HepG2 (cell line): ENCODE results near the gene PFN4. TPM values are rescaled to one million over a fixed set of nuclear protein-coding genes. Genes with fewer than 3 reads are reported as not detected.

Experiments used
- FLYWCH1 ChIP-seq: sonication (generic); formaldehyde crosslinking; IDR thresholded peaks from 2 replicates; pipeline ENCODE4 v1.8.1; 2023; ENCODE audit warnings: mild to moderate bottlenecking, missing genetic modification reagents
- MLLT10 ChIP-seq: sonication (generic); formaldehyde crosslinking; IDR thresholded peaks from 2 replicates; pipeline ENCODE4 v1.4.0; 2020; ENCODE audit warnings: missing genetic modification reagents
- NKX3-1 ChIP-seq: sonication (generic); formaldehyde crosslinking; IDR thresholded peaks from 2 replicates; pipeline ENCODE4 v1.5.0; 2020; ENCODE audit warnings: missing genetic modification reagents
- SETDB1 ChIP-seq: sonication (generic); formaldehyde crosslinking; IDR thresholded peaks from 2 replicates; pipeline ENCODE4 v1.5.1; 2020; ENCODE audit warnings: missing genetic modification reagents, mild to moderate bottlenecking, borderline replicate concordance
- TBL1XR1 ChIP-seq: fragments of 150-350 bp; IDR thresholded peaks from 2 replicates; pipeline ENCODE4 v1.6.1; 2014; ENCODE audit warnings: borderline replicate concordance, low read length; ENCODE audit not compliant: partially characterized antibody
- THYN1 ChIP-seq: sonication (generic); formaldehyde crosslinking; IDR thresholded peaks from 2 replicates; pipeline ENCODE4 v1.8.1; 2023; ENCODE audit warnings: low read depth, mild to moderate bottlenecking, moderate library complexity, missing genetic modification reagents, borderline replicate concordance
- ZNF335 ChIP-seq: sonication (generic); formaldehyde crosslinking; IDR thresholded peaks from 2 replicates; pipeline ENCODE4 v1.4.0; 2020; ENCODE audit warnings: missing genetic modification reagents
- ZNF644 ChIP-seq: IDR thresholded peaks from 2 replicates; pipeline ENCODE4 v1.6.1; 2016; ENCODE audit warnings: low read depth
- polyA plus RNA-seq, 8 experiments: library from polyadenylated mRNA; depleted of rRNA in 3 of 8; stranded (reverse) in 7 of 8; unstranded in 1 of 8; fragments of >200 nt; fragmentation: Illumina TruSeq in 4 of 8; extraction: Trizol in 4 of 8; gene quantifications; 2 replicates each; pipeline versions ENCODE4 v1.2.1 to v1.2.3, GENCODE V29; 2011 to 2016; ENCODE audit warnings: low read depth in 4 of 8, missing spikeins in 1 of 8, mixed read lengths in 1 of 8; ENCODE audit not compliant: insufficient read depth in 1 of 8
- total RNA-seq, 5 experiments: library from RNA; depleted of rRNA; stranded (reverse); fragments of >200 nt; fragmentation: Illumina TruSeq; extraction: Trizol; gene quantifications; 2 replicates each; pipeline ENCODE4 v1.2.3, GENCODE V29; 2016; ENCODE audit warnings: low read depth in 1 of 5
- TF ChIP-seq, protein P1 (sequence below): sonication (generic); formaldehyde crosslinking; IDR thresholded peaks from 2 replicates; pipeline ENCODE4 v1.8.1; 2022; ENCODE audit warnings: low read depth, mild to moderate bottlenecking, missing genetic modification reagents
- TF ChIP-seq, protein P2 (sequence below): IDR thresholded peaks from 2 replicates; pipeline ENCODE4 v1.6.1; 2016
- TF ChIP-seq, protein P3 (sequence below), 2 experiments: fragments of 450-650 bp in 1 of 2; sonication (generic) in 1 of 2; formaldehyde crosslinking in 1 of 2; IDR thresholded peaks; 2 replicates each; pipeline versions ENCODE4 v1.6.1 to v1.8.0; 2016 to 2022; ENCODE audit warnings: antibody characterized with exemption in 1 of 2, mild to moderate bottlenecking in 1 of 2, missing genetic modification reagents in 1 of 2
- TF ChIP-seq, protein P4 (sequence below): conservative IDR thresholded peaks from 2 replicates; pipeline ENCODE4 v1.6.1; 2018; ENCODE audit warnings: missing genetic modification reagents

Gene PFN4
- total and polyA plus RNA-seq, 2 of the 13 experiments (the other 11 are each of a cell fraction or from before 2014, with no cell fraction given): 0.12 to 0.20 TPM

DNA sequence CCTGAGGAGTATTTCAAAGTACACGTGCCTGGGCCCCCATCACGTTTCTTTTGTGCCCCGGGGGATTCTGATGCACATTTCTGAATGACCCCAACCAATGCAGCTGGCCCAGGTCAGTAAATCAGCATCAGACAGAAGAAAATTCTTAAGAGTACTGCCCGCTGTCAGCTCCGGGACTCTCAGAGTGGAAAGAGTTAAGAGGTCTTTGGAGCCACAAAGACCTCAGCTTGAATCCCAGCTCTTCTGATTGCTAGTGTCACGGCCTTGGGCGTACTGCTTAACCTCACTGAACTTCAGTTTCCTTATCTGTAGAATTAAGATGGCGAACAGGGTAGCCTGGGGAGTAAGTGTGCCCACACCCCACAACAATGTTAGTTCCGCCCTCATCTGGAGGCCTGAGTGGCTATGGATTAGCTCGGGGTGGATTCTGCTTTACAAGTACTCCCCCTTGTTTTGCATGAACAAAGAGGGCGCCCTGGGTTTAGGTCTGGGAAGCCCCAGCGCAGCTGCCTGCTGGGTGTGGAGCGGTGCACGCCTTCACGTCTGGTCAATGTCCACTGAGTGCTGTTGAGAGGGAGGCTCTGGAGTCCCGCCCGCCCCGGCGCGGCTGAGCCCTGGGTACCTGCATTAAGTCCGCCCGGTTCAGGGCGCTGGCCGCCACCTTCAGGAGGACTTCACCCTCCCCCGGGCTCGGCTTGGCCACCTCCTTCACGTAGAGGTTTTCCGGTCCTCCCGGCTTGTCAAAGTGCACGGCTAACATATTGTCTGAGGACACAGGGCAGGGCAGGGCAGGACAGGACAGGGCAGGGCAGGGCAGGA is 39.4 kb downstream of the PFN4 start (continued):
- TF ChIP-seq, protein P1, sequence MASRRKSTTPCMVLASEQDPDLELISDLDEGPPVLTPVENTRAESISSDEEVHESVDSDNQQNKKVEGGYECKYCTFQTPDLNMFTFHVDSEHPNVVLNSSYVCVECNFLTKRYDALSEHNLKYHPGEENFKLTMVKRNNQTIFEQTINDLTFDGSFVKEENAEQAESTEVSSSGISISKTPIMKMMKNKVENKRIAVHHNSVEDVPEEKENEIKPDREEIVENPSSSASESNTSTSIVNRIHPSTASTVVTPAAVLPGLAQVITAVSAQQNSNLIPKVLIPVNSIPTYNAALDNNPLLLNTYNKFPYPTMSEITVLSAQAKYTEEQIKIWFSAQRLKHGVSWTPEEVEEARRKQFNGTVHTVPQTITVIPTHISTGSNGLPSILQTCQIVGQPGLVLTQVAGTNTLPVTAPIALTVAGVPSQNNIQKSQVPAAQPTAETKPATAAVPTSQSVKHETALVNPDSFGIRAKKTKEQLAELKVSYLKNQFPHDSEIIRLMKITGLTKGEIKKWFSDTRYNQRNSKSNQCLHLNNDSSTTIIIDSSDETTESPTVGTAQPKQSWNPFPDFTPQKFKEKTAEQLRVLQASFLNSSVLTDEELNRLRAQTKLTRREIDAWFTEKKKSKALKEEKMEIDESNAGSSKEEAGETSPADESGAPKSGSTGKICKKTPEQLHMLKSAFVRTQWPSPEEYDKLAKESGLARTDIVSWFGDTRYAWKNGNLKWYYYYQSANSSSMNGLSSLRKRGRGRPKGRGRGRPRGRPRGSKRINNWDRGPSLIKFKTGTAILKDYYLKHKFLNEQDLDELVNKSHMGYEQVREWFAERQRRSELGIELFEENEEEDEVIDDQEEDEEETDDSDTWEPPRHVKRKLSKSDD (CRISPR knock-in tag): 0 out of 2 replicates have a peak, but pooled peaks have one; percentile 54
- TF ChIP-seq, protein P2, sequence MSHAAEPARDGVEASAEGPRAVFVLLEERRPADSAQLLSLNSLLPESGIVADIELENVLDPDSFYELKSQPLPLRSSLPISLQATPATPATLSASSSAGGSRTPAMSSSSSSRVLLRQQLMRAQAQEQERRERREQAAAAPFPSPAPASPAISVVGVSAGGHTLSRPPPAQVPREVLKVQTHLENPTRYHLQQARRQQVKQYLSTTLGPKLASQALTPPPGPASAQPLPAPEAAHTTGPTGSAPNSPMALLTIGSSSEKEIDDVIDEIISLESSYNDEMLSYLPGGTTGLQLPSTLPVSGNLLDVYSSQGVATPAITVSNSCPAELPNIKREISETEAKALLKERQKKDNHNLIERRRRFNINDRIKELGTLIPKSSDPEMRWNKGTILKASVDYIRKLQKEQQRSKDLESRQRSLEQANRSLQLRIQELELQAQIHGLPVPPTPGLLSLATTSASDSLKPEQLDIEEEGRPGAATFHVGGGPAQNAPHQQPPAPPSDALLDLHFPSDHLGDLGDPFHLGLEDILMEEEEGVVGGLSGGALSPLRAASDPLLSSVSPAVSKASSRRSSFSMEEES (CRISPR knock-in tag): peak; percentile 62; the same call in 1 of the 2 replicates
- TF ChIP-seq TBL1XR1 (no peak), FLYWCH1 (CRISPR knock-in tag) (no peak), SETDB1 (CRISPR knock-in tag) (no peak), ZNF644 (CRISPR knock-in tag) (no peak), NKX3-1 (CRISPR knock-in tag) (peak; percentile 21; the same call in 1 of the 2 replicates), THYN1 (CRISPR knock-in tag) (no peak), ZNF335 (CRISPR knock-in tag) (0 out of 2 replicates have a peak, but pooled peaks have one; percentile 62), MLLT10 (no peak)
- TF ChIP-seq, protein P3, sequence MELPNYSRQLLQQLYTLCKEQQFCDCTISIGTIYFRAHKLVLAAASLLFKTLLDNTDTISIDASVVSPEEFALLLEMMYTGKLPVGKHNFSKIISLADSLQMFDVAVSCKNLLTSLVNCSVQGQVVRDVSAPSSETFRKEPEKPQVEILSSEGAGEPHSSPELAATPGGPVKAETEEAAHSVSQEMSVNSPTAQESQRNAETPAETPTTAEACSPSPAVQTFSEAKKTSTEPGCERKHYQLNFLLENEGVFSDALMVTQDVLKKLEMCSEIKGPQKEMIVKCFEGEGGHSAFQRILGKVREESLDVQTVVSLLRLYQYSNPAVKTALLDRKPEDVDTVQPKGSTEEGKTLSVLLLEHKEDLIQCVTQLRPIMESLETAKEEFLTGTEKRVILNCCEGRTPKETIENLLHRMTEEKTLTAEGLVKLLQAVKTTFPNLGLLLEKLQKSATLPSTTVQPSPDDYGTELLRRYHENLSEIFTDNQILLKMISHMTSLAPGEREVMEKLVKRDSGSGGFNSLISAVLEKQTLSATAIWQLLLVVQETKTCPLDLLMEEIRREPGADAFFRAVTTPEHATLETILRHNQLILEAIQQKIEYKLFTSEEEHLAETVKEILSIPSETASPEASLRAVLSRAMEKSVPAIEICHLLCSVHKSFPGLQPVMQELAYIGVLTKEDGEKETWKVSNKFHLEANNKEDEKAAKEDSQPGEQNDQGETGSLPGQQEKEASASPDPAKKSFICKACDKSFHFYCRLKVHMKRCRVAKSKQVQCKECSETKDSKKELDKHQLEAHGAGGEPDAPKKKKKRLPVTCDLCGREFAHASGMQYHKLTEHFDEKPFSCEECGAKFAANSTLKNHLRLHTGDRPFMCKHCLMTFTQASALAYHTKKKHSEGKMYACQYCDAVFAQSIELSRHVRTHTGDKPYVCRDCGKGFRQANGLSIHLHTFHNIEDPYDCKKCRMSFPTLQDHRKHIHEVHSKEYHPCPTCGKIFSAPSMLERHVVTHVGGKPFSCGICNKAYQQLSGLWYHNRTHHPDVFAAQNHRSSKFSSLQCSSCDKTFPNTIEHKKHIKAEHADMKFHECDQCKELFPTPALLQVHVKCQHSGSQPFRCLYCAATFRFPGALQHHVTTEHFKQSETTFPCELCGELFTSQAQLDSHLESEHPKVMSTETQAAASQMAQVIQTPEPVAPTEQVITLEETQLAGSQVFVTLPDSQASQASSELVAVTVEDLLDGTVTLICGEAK (IDR thresholded peaks at IDR 0.05): no peak
- TF ChIP-seq, protein P3 (CRISPR knock-in tag; IDR thresholded peaks at IDR 0.05): no peak
- TF ChIP-seq, protein P4, sequence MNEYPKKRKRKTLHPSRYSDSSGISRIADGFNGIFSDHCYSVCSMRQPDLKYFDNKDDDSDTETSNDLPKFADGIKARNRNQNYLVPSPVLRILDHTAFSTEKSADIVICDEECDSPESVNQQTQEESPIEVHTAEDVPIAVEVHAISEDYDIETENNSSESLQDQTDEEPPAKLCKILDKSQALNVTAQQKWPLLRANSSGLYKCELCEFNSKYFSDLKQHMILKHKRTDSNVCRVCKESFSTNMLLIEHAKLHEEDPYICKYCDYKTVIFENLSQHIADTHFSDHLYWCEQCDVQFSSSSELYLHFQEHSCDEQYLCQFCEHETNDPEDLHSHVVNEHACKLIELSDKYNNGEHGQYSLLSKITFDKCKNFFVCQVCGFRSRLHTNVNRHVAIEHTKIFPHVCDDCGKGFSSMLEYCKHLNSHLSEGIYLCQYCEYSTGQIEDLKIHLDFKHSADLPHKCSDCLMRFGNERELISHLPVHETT (CRISPR knock-in tag): peak; percentile 25; the same call in 1 of the 2 replicates
